ENCODE results near the gene SFTPB.
A peak's percentile ranks its signal among the peaks of the same experiment; 100 is the strongest.

The SFTPB gene

GRCh38 chr2:85702800-85703199 lies 34.8 kb upstream of the SFTPB start:
- H3K9ac ChIP-seq (ENCODE audit: low read length) = no peak overlapping the region
- no peaks in the 10 kb centered on the region for H3K9me3 ChIP-seq (ENCODE audit: control insufficient read depth, insufficient read depth, low read depth, low read length)
- H3K4me1 ChIP-seq (ENCODE audit: control insufficient read depth, insufficient read depth, low read length) = peaks cover 36% of the 10 kb centered on the region
- H3K4me3 ChIP-seq (ENCODE audit: low read depth, low read length) = no peak overlapping the region
- H3K27me3 ChIP-seq (ENCODE audit: control insufficient read depth, insufficient read depth, low read length) = 0 out of 2 replicates have a peak, but pooled peaks cover 4% of the 10 kb centered on the region
- no peaks in the 10 kb centered on the region for H3K36me3 ChIP-seq (ENCODE audit: control insufficient read depth, insufficient read depth, low read length)
- peak overlapping the region; percentile 74 for H3K27ac ChIP-seq (ENCODE audit: low read depth, low read length)

GRCh38 chr2:85702172-85702571 lies 34.2 kb upstream of the SFTPB start:
- Histone ChIP-seq H3K36me3 (ENCODE audit: control insufficient read depth, insufficient read depth, low read length) (no peaks in the 10 kb centered on the region), H3K4me1 (ENCODE audit: control insufficient read depth, insufficient read depth, low read length) (peaks cover 36% of the 10 kb centered on the region), H3K27me3 (ENCODE audit: control insufficient read depth, insufficient read depth, low read length) (no peaks in the 10 kb centered on the region), H3K4me3 (ENCODE audit: low read depth, low read length) (no peak overlapping the region), H3K9ac (ENCODE audit: low read length) (no peak overlapping the region), H3K27ac (ENCODE audit: low read depth, low read length) (peak overlapping the region; percentile 86), H3K9me3 (ENCODE audit: control insufficient read depth, insufficient read depth, low read depth, low read length) (no peaks in the 10 kb centered on the region)

DNA sequence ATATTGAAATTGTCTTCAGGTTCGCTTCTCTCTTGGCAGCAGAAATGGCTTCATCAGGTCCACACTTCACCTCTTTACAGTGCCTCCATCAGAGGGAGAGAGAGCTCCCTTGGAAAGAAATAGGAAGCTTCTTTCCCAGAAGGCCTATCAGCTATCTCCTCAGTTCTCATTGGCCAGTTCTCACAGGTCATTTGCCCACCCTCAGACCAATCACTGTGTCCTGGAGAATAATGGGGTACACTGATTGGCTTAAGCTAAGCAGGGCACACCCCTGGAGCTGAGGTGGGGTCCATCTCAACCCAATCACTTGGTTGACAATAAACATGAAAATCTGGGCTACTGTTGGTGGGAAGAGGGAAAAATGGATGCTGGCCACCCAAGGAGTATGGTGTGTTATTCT lies 31.3 kb upstream of the SFTPB start:
- Histone ChIP-seq H3K27ac (ENCODE audit: low read depth, low read length) (no peak overlapping the region), H3K9ac (ENCODE audit: low read length) (no peak overlapping the region), H3K36me3 (ENCODE audit: control insufficient read depth, insufficient read depth, low read length) (no peaks in the 10 kb centered on the region), H3K4me3 (ENCODE audit: low read depth, low read length) (no peak overlapping the region), H3K27me3 (ENCODE audit: control insufficient read depth, insufficient read depth, low read length) (no peaks in the 10 kb centered on the region), H3K4me1 (ENCODE audit: control insufficient read depth, insufficient read depth, low read length) (peaks cover 28% of the 10 kb centered on the region), H3K9me3 (ENCODE audit: control insufficient read depth, insufficient read depth, low read depth, low read length) (no peaks in the 10 kb centered on the region)

DNA sequence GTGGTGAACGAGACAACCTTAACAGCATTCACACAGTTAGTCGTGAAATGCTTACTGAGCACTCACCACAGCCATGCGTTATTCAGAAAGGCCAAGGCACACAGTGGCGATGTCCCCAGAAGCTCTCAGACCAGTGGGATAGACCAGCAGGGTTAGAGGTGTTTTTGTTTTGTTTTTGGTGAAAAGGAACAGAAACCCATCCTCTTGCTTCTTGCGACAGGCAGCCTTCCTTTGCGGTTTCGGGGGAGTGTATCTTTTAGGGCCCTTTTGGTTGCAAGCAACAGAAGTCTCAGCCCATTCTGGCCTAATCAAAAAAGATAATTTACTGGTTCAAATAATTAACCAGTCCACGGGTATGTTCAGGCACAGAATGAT lies 30.9 kb upstream of the SFTPB start:
- Histone ChIP-seq H3K9me3 (ENCODE audit: control insufficient read depth, insufficient read depth, low read depth, low read length) (no peaks in the 10 kb centered on the region), H3K36me3 (ENCODE audit: control insufficient read depth, insufficient read depth, low read length) (no peaks in the 10 kb centered on the region), H3K4me1 (ENCODE audit: control insufficient read depth, insufficient read depth, low read length) (peaks cover 28% of the 10 kb centered on the region), H3K27ac (ENCODE audit: low read depth, low read length) (no peak overlapping the region), H3K4me3 (ENCODE audit: low read depth, low read length) (no peak overlapping the region), H3K9ac (ENCODE audit: low read length) (no peak overlapping the region), H3K27me3 (ENCODE audit: control insufficient read depth, insufficient read depth, low read length) (no peaks in the 10 kb centered on the region)

- Histone ChIP-seq H3K4me1 (ENCODE audit: control insufficient read depth, insufficient read depth, low read length) (peaks cover 28% of the 10 kb centered on the region), H3K36me3 (ENCODE audit: control insufficient read depth, insufficient read depth, low read length) (no peaks in the 10 kb centered on the region), H3K27me3 (ENCODE audit: control insufficient read depth, insufficient read depth, low read length) (no peaks in the 10 kb centered on the region), H3K9ac (ENCODE audit: low read length) (no peak overlapping the region), H3K27ac (ENCODE audit: low read depth, low read length) (no peak overlapping the region), H3K9me3 (ENCODE audit: control insufficient read depth, insufficient read depth, low read depth, low read length) (no peaks in the 10 kb centered on the region), H3K4me3 (ENCODE audit: low read depth, low read length) (no peak overlapping the region)
These were observed 30.3 kb upstream of the SFTPB start for GRCh38 chr2:85698184-85698879.

DNA sequence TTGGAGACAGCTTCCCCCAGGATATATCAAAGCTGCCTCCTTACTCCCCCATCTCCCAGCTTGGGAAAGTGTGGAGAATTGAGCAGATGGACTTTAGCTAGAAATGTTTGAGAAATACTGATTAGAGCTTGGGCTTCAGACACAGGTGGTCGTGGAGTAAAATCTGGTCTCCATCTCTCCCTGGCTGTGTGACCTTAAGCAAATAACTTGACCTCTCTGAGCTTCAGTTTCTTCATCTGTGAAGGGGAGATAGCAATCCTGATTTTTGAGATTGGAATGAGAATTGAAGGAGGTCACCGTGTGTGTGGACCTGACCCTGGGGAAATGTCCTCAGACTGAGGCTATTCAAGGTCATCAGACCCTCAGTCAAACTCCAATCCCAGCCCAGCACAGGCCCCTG lies 29.7 kb upstream of the SFTPB start:
- Histone ChIP-seq H3K9ac (ENCODE audit: low read length) (no peak overlapping the region), H3K36me3 (ENCODE audit: control insufficient read depth, insufficient read depth, low read length) (no peaks in the 10 kb centered on the region), H3K4me3 (ENCODE audit: low read depth, low read length) (no peak overlapping the region), H3K4me1 (ENCODE audit: control insufficient read depth, insufficient read depth, low read length) (peaks cover 26% of the 10 kb centered on the region), H3K27me3 (ENCODE audit: control insufficient read depth, insufficient read depth, low read length) (no peaks in the 10 kb centered on the region), H3K9me3 (ENCODE audit: control insufficient read depth, insufficient read depth, low read depth, low read length) (no peaks in the 10 kb centered on the region), H3K27ac (ENCODE audit: low read depth, low read length) (no peak overlapping the region)

DNA sequence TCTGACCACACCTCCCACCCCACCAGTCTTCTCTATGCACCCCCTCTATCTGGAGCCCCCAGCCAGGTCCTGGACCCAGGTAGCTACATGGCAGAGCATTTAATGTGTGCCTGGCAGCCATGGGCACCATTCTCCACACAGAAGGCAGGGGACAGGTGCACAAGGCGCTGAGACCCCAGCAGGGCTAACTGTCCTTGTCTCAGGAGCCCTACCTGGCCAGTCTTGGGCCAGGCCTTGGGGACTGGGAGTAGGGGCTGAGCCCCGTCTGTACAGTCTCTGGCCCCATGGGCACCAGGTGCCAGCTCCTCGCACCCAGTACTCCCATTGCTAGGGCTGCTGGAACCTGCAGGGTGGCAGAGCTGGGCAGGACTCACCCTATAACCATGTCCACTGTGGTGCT lies 29.1 kb upstream of the SFTPB start:
- no peak overlapping the region for H3K4me3 ChIP-seq (ENCODE audit: low read depth, low read length)
- H3K9me3 ChIP-seq (ENCODE audit: control insufficient read depth, insufficient read depth, low read depth, low read length) = no peaks in the 10 kb centered on the region
- peaks cover 19% of the 10 kb centered on the region for H3K4me1 ChIP-seq (ENCODE audit: control insufficient read depth, insufficient read depth, low read length)
- H3K27ac ChIP-seq (ENCODE audit: low read depth, low read length) = no peak overlapping the region
- no peak overlapping the region for H3K9ac ChIP-seq (ENCODE audit: low read length)
- H3K27me3 ChIP-seq (ENCODE audit: control insufficient read depth, insufficient read depth, low read length) = no peaks in the 10 kb centered on the region
- H3K36me3 ChIP-seq (ENCODE audit: control insufficient read depth, insufficient read depth, low read length) = no peaks in the 10 kb centered on the region

DNA sequence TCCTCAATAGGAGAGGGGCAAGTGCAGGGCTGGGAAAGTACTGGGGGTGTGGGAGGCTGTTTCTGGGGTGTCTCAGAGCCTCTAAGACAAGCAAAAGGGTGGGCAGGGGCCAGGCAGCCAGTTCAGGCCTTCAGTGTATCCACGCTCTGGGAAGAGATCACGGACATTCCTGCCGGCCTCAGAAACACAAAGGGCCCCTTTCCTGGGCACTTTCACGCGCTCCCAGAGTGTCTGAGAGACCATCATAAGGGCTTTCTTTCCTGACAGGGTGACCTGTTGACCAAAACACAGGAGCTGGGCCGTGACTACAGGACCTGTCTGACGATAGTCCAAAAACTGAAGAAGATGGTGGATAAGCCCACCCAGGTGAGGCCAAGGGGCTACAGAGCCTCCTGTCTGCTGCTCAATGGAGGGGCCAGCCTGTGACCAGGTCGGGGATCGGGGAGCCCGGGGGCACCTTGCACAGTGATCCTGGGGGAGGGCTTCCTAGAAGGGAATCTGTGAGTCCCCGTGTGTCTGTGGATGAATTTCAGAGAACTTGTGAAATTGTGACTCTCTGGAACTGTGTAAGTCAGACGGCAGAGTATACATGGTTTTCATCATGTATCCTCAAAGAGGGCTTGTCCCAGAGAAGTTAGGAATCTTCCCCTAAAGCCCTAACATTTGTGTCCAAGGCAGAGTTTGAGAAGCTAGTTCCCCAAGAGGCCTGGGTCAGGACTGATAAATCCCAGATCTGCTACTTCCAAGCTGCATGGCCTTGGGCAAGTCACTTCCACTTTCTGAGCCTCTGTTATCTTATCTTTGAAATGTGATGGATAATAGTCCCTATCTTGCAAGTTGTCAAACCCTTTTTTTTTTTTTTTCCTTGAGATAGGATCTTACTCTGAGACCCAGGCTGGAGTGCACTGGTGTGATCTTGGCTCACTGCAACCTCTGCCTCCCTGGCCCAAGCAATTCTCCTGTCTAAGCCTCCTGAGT lies 28.0 kb upstream of the SFTPB start:
- H3K27me3 ChIP-seq (ENCODE audit: control insufficient read depth, insufficient read depth, low read length) = no peaks in the 10 kb centered on the region
- no peaks in the 10 kb centered on the region for H3K9me3 ChIP-seq (ENCODE audit: control insufficient read depth, insufficient read depth, low read depth, low read length)
- peaks cover 10% of the 10 kb centered on the region for H3K4me1 ChIP-seq (ENCODE audit: control insufficient read depth, insufficient read depth, low read length)
- H3K9ac ChIP-seq (ENCODE audit: low read length) = no peak overlapping the region
- H3K4me3 ChIP-seq (ENCODE audit: low read depth, low read length) = no peak overlapping the region
- H3K27ac ChIP-seq (ENCODE audit: low read depth, low read length) = no peak overlapping the region
- no peaks in the 10 kb centered on the region for H3K36me3 ChIP-seq (ENCODE audit: control insufficient read depth, insufficient read depth, low read length)

DNA sequence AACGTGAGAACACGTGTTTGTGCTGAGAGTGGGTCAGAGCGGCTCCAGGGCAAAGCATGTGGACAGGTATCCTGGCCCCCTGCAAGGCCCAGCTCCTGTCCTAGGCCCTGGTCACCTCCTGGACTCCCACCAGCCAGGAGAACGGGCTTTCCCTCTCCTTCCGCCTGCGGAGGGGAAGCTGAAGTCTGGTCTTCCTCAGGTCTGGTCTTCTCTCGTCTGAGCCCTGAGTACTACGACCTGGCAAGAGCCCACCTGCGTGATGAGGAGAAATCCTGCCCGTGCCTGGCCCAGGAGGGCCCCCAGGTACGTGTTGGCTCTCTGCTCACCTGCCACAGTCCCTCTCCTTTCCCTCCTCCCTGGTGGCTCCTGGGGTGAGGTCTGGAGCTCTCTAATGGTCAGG lies 27.1 kb upstream of the SFTPB start:
- no peak overlapping the region for H3K9ac ChIP-seq (ENCODE audit: low read length)
- no peaks in the 10 kb centered on the region for H3K36me3 ChIP-seq (ENCODE audit: control insufficient read depth, insufficient read depth, low read length)
- no peaks in the 10 kb centered on the region for H3K9me3 ChIP-seq (ENCODE audit: control insufficient read depth, insufficient read depth, low read depth, low read length)
- H3K4me3 ChIP-seq (ENCODE audit: low read depth, low read length) = no peak overlapping the region
- H3K27me3 ChIP-seq (ENCODE audit: control insufficient read depth, insufficient read depth, low read length) = no peaks in the 10 kb centered on the region
- no peak overlapping the region for H3K27ac ChIP-seq (ENCODE audit: low read depth, low read length)
- peaks cover 8% of the 10 kb centered on the region; the same call in 1 of the 2 replicates for H3K4me1 ChIP-seq (ENCODE audit: control insufficient read depth, insufficient read depth, low read length)

GRCh38 chr2:85694052-85695025 lies 26.3 kb upstream of the SFTPB start, which contains the start of gene GNLY:
Gene GNLY (plus strand): TSS chr2:85694358. CDS start chr2:85694419, 61 bp downstream.
- H3K4me1 ChIP-seq (ENCODE audit: control insufficient read depth, insufficient read depth, low read length) = peaks cover 8% of the 10 kb centered on the region; the same call in 1 of the 2 replicates
- no peaks in the 10 kb centered on the region for H3K27me3 ChIP-seq (ENCODE audit: control insufficient read depth, insufficient read depth, low read length)
- no peak within 1 kb of the TSS for H3K9ac ChIP-seq (ENCODE audit: low read length)
- H3K9me3 ChIP-seq (ENCODE audit: control insufficient read depth, insufficient read depth, low read depth, low read length) = no peaks in the 10 kb centered on the region
- H3K27ac ChIP-seq (ENCODE audit: low read depth, low read length) = no peak within 1 kb of the TSS
- no peak within 1 kb of the TSS for H3K4me3 ChIP-seq (ENCODE audit: low read depth, low read length)
- no peaks in the 10 kb centered on the region for H3K36me3 ChIP-seq (ENCODE audit: control insufficient read depth, insufficient read depth, low read length)

All from HUES6 (cell line).